Stimulated activated CD4-positive, alpha-beta T cell treated with anti-CD3 and anti-CD28 coated beads, Interleukin-1b, Interleukin-23, amount 100 ng/mL, for 48 hours (primary cell): ENCODE data around the gene ADAM11.

Experiments used
- DNase-seq: peaks from one replicate; pipeline ENCODE4 v3.0.0-alpha.2; 2020

Gene ADAM11

DNA sequence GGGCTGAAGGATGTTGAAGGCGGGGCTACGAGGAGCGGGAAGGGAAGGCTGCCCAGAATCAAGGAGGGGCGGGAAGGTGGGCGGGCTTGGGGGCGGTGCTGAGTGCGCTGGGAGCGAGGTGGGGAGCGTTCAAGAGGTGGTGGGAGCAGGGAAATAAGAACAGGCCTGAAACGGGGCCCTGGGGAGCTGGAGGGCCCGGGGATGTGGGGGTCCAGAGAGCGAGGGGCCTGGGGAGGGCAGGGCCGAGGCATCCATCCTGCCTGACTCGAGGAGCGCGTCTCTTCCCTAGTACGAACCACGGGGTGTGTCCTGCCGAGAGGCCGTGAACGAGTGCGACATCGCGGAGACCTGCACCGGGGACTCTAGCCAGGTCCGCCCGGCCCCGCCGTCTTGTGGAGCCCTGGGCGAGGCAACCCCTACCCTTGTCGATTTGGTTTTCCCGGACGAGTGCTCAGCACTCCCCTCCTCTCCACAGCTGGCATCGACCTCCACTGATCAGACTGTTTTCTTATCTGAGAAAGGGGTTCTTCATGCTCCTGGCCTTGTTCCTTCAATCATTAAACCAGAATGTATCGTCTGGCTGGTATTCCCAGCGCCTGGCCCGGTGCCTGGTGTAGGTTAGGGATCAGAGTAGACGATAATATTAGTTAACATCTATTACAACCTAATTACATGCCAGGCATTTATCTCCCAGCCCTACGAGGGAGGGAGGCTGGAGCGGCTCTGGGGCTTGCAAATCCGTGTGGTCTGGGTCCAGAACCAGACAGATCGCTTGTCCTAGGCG is 17.2 kb downstream of the ADAM11 start:
- no peak for DNase-seq

DNA sequence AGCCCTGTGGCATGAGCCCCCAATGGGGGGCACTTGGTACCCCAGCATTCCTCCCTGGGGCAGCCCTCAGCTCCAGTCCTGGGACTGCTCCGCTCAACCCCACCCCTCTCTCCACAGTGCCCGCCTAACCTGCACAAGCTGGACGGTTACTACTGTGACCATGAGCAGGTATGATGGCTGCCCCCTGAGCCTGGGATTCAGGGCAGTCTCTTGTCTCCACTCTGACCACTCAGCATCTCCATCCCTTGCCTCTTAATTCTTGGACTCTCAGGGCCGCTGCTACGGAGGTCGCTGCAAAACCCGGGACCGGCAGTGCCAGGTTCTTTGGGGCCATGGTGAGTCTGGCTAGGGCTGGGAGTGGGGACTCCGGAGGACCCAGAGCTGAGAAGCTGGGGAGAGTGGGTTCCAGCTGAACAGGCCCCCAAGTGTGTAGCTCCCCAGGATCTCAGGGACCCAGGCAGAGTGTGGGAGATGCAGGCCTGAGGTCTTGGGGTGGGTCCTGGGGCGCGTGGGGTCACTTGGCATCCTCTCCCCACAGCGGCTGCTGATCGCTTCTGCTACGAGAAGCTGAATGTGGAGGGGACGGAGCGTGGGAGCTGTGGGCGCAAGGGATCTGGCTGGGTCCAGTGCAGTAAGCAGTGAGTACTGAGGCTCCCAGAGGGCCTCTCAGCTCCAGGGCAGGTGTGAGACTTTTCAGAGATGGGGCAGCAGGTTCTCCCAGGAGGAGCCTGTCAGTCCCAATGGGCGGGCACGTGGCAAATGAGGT is 18.0 kb downstream of the ADAM11 start:
- no peak for DNase-seq

DNA sequence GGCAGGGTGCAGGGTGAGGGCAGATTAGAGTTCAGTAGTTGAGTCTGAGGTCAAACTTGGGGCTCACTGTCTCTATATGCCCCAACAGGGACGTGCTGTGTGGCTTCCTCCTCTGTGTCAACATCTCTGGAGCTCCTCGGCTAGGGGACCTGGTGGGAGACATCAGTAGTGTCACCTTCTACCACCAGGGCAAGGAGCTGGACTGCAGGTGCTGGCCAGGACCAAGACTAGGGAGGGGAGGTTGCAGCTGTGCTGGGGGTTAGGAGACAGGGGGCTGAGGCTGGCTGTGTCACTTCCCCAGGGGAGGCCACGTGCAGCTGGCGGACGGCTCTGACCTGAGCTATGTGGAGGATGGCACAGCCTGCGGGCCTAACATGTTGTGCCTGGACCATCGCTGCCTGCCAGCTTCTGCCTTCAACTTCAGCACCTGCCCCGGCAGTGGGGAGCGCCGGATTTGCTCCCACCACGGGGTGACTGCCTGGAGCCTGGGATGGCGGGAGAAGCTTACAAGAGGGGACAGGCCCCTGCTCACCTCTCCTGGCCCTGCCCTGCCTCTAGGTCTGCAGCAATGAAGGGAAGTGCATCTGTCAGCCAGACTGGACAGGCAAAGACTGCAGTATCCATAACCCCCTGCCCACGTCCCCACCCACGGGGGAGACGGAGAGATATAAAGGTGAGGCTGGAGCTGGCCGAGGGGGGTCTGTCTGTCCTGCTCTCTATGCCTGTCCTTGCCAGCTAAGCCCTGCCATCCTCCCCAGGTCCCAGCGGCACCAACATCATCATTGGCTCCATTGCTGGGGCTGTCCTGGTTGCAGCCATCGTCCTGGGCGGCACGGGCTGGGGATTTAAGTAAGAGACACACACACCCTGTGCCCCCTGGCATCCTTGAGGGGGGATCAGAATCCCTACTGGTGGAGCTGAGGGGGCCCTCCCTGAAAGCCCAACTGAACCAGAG is 18.9 kb downstream of the ADAM11 start:
- no peak for DNase-seq

DNA sequence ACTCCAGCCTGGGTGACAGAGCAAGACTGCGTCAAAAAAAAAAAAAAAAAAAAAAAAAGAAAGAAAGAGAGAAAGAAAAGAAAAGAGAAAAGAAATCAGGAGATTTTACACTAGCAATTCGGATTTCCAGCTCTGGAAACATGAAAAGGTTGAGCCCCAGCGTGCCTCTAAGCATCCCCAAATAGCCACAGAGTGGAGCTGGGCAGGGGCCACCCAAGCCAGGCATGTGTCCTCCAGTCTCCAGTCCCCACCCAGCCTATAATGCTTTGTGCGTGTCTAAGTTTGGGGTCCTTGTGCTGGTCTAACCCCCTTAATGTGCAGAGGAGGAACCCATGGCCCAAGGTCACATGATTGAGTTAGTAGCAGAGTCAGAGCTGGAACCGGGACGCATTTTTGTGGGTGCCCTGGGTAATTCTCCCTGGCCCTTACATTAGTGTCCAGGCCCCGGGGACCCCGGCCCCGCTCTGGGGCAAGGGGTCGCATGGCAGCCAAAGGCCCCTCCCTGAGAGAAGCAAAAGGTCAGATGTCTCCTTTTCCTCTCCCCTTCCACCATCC is 19.9 kb downstream of the ADAM11 start:
- no peak for DNase-seq

DNA sequence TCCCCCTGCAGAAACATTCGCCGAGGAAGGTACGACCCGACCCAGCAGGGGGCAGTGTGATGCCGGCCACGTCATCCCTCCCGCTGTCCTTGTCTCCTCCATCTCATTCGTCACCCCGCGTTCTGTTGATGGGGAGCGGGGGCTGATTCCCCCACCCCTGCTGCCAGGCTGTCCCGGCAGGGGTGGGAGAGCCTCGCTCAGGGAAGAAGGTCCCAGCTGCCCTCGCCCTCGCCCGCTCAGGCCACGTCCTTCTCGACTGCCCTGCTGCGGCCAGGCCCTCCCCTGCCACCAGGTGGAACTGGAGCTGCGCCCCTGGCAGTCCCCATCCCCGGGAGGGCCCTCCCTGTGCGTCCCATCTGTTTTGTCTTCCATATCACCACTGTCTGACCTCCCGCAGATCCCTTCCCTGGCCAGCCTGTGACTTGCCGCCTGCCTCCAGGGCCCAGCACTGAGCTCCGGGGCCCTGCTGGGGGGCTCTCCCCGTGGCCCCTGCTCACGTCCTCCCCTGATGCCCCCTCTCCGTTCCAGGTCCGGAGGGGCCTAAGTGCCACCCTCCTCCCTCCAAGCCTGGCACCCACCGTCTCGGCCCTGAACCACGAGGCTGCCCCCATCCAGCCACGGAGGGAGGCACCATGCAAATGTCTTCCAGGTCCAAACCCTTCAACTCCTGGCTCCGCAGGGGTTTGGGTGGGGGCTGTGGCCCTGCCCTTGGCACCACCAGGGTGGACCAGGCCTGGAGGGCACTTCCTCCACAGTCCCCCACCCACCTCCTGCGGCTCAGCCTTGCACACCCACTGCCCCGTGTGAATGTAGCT is 20.6 kb downstream of the ADAM11 start:
- DNase-seq, result peak; percentile 81

DNA sequence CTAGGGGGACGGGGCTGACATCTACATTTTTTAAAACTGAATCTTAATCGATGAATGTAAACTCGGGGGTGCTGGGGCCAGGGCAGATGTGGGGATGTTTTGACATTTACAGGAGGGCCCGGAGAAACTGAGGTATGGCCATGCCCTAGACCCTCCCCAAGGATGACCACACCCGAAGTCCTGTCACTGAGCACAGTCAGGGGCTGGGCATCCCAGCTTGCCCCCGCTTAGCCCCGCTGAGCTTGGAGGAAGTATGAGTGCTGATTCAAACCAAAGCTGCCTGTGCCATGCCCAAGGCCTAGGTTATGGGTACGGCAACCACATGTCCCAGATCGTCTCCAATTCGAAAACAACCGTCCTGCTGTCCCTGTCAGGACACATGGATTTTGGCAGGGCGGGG is 21.4 kb downstream of the ADAM11 start:
- no peak for DNase-seq

DNA sequence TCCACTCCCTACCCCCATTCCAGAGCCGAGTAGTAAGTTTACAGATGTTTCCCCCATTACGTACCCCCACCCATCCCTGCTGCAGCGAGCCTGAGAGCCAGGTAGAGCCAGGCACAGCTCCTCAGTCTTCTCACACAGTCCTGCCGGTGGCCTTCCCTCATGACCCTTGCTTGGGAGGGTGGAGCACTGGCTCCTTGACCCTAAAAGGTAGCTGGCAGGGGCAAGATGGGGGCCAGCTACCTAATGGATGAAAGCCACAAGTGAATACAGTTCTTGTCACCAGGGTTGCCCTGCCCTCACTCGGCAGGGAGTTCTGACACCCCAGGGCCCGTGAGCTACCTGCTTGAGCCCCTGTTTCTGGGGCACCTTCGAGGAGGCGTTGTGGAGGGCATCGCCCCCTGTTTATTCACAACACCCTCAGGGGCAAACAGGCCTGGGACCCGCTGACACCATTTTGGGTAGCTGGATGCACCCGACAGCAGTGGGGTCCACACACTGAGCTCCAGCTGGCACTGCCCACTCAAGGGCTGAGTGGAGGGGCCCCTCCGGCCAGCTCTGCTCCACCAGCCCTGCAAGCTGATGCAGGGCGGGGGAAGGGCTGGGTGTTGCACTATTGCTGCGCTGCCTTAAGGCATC is 22.2 kb downstream of the ADAM11 start:
- no peak for DNase-seq

DNA sequence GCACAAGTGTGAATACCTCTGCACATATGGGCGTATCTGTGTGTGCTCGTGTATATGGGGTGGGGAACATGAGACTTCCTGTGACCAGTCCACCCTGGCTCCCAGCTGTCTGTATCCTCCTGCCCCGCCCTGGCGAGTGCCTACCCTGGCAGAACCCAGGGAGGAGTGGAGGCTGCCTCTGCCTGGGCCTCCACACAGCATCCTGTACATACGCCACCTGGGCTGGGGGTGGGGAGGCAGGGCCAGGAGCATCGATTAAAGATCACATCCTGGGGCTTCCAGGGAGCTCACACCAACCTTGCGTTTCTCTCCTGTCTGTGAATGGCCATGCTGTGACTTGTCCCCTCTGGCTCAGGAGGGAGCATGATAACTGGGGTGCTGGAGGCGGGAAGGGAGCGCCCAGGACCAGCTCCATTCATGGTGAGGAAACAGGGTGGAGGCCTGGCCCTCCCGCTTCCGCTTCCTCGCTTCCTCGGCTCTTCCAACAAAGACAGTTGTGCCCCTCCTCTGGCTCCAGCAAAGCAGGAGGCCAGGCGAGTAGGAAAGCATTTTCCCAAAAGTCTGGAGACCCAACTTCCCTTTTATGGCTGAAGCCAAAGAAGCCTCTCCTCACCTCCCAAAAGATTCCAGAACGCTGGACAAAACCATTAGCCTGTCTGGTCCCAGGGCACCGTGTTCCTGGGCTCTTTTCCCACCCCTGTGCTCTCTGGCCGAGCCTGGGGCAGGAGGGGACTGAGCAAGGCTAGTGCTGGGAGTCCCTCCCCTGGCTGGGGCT is 22.9 kb downstream of the ADAM11 start:
- DNase-seq, result no peak

DNA sequence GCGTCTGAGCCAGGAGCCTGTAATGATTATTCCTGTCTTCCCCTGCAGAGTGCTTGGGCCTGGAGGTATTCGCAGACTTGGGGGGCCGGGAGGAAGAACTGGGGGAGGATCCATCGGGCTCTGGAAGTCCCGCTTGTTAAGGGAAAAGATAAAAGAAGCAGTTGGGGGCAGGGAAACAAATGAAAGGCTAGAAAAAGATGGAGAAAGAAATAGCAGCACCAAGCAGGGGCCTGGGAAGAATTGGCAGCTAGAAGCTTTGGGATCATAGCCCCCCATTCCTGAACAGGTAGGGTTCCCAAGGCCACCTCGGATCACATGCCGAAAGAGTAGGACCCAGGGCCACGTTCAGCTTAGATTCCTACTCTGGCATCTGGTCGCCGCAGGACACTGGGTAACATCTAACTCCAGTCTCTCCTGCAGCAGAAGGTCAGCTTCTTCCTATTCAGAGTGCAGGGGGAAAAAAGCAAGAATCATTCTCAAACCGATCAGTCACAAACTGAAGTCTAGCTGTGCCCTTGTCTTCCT is 23.6 kb downstream of the ADAM11 start:
- DNase-seq, result no peak

DNA sequence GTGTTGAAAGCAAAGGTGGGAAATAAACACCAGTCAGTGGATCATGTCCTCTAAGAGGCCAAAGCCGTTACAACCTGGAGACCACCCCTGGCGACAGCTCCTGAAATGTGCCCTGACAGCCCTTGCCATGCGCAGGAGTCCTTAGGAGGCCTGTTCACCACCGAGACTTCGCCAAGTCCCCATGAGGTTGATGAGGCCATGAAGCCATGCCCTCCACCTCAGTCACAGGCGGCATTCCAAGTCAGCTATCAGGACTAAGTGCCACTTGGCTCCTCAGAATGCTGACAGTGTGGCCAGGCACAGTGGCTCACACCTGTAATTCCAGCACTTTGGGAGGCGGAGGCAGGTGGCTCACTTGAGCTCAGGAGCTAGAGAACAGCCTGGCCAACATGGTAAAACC is 27.1 kb downstream of the ADAM11 start:
- DNase-seq, result no peak

DNA sequence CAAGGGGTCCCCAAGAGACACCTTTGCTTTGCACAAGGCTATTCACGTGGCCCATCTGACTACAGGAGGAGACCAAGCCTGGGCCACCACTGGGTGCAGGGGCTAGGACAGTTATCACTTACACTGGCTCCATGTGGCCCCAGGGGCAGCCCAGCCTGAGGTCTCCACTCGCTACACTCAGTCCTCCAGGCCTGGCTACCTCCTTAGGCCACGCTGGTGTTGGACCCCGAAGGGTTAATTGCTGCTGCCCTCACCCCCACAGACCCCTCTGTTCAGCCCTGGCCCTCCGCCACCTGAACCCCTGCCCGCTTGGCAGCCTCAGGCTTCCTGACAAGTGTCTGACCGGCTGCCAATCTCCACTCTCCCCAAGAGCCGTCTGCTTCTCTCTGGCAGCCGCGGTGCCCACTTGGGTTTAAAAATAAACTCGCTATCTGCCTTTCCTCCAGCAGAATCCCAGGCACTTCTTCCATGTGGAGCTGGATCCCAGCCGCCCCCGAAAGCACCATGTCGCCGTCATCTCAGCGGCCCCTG is 27.8 kb downstream of the ADAM11 start:
- no peak for DNase-seq

DNA sequence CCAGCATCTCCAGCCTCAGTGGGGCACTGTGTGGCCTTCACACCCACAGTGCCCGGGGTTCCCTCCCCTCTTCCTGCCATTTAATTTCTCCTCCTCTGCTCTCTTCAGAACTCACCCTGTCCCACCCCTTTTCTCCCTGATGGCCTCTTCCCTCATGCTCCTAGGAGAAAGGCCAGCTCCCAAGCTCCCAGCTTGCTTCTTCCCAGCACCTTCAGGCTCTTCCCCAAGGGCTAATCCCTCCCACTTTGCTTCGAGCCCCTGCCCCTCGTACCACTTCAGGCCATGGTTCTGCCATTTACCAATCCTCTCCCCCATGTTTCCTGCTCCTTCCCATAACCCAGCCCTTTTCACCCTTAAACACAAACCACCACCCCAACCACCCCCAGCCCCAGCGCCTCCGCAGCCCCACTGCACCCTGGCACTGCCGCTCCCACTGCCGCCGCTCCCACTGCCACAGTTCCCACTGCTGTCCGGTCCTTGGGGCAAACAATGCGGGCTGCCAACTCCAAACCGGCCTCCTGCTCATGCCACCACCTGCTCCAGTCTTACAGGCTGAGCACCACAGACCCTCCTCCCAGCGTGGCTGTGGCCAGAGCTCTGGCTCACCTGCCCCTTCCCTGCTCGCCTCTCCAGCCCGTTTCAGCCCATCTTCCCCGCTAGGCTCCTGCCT is 28.6 kb downstream of the ADAM11 start:
- no peak for DNase-seq

DNA sequence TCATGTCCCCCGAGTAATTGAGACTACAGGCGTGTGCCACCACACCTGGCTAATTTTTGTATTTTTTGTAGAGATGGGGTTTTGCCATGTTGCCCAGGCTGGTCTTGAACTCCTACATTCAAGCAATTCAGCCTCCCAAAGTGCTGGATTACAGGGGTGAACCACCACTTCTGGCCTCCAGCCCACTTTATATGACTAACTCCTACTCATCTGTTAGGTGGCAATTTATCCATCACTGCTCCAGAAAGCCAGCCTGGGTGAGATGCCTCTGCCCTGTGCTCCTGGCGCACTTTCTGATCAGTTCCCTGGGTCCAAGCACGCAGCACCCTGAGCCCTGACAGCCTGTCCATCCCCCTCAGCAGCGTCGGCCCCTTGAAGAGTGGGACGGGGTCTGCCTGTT is 29.4 kb downstream of the ADAM11 start:
- no peak for DNase-seq

DNA sequence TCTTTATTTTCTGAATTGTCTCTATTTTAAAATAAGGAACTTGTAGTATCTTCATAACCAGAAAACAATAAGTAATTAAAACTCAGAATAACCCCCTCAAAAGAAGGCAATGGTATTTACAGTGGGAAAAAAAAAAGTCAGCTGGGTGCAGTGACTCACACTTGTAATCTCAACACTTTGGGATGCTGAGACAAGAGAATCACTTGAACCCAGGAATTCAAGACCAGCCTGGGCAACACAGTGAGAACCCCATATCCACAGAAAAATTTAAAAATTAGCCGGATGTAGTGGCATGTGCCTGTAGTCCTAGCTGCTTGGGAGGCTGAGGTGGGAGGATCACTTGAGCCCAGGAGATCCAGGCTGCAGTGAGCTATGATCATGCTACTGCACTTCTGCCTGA is 33.5 kb downstream of the ADAM11 start:
- DNase-seq, result no peak

DNA sequence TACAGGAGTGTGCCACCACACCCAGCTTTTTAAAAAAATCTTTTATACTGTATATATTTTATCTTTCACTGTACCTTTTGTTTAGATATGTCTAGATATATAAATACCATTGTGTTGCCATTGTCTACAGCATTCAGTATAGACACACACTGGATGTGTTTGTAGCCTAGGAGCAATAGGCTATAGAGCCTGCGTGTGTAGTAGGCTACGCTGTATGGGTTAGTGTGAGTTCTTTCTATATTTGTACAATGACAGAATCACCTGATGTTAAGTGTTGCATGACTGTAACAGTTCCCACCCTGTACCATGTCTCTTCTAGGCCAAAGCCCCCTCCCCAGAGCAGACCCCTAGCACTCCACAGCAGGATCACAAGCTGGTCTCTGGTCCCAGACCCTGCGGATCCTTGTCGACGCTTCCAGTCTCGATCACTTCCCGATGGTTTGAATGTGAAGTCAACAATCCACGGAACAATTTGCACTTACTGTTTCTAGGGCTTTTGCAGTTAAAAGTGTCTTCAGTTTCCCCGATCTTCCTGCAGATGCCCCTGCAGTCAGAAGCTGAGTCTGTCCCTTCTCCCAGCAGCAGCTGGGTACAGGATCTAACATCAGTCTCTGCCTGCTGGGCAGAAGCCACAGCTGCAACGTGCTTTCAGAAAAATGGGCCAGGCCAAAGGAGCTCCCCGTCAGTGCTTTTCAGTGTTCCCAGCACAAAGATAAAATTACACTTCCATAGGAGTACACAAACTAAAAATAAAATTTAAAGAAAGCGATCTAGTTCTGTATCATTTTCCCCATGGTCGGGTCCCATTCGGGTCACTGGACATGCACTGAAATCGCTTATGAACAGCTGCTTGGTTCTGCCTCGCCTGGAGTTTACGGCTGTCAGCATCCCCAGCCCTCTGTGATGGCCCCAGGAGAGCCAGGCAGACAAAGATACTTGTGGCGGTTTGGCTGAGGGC is 35.4 kb downstream of the ADAM11 start:
- DNase-seq, result no peak

DNA sequence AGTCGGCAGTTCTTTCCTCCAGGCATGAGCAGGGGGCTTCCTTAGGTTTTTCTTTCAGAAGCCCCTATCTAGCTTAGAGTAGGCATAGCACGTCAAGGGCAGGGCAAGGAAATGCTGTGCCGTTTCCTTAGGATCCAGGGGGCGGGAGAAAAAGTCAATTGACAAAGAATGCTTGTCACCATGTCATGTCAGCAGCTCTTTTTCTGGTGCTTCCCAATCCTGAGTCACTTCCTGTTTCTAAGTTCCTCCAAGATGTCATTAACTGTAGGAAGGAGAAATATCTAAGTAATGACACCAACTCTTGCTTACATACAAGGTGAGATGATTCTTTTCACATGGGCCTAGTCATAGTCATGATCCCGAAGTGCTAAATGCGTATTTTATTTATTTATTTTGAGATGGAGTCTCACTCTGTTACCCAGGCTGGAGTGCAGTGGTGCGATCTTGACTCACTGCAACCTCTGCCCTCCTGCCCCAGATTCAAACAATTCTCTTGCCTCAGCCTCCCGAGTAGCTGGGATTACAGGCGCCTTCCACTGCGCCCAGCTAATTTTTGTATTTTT is 36.1 kb downstream of the ADAM11 start:
- no peak for DNase-seq

DNA sequence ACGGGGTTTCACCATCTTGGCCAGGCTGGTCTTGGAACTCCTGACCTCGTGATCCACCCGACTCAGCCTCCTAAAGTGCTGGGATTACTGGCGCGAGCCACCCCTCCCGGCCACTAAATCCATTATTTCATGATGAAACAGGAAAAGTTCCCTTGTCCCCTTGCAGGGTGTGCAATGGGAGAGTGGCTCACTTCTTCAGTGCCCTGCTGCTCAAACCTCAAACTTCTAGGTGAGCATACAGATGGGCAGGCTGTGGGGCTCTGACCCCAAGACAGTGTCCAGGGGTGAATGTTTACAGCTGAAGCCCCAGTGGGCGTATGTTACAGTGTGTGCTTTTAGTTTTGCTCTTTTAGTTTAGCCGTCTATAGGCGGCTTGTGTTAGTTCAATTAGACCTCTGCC is 36.6 kb downstream of the ADAM11 start:
- no peak for DNase-seq

DNA sequence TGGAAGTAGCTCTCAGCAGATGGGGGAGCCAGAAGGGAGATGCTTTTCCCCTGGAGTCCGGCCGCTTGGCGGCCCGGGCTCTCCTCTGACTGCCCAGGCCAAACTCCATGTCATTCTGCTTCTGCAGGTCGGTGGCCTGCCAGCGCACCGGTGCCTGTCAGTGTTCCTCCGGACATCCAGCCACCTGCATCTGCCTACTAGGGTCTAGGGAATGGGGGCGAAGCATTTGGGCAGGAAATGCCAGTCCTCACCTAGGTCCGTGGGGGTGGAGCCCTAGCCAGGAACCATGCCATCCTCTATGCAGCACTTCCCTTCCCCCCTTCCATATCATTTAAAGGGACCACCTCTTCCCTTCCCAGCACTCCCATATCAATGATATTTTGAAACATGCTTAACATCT is 37.1 kb downstream of the ADAM11 start:
- no peak for DNase-seq
